T-helper 2 cell treated with Interferon-gamma antibody and Interleukin-4, amounts not matched to agents 5 μg/mL and 100 μg/mL, for 36 hours (primary cell): Measurements from ENCODE around the gene EMC1.
"Not testable (repeated sequence)": the region's sequence is repeated elsewhere in the genome, so short reads cannot be mapped to it uniquely, and the experiment has no call there.

ENCODE experiments used
- DNase-seq: peaks from one replicate; pipeline ENCODE4 v3.0.0; 2021; ENCODE audit warnings: low spot score
- H3K27ac Mint-ChIP-seq: one replicate; pipeline ENCODE4 v1.8.0; 2021; ENCODE audit warnings: mild to moderate bottlenecking, mixed read lengths
- H3K27me3 Mint-ChIP-seq: one replicate; pipeline ENCODE4 v1.8.0; 2021; ENCODE audit warnings: low read depth, mixed read lengths
- H3K36me3 Mint-ChIP-seq: one replicate; pipeline ENCODE4 v1.8.0; 2021; ENCODE audit warnings: low read depth, mixed read lengths
- H3K4me1 Mint-ChIP-seq: one replicate; pipeline ENCODE4 v1.8.0; 2021; ENCODE audit warnings: low read depth, mixed read lengths
- H3K4me3 Mint-ChIP-seq: one replicate; pipeline ENCODE4 v1.8.0; 2022; ENCODE audit warnings: mild to moderate bottlenecking, moderate library complexity, mixed read lengths
- H3K9me3 Mint-ChIP-seq: one replicate; pipeline ENCODE4 v1.8.0; 2021; ENCODE audit warnings: mixed read lengths

EMC1 gene

DNA sequence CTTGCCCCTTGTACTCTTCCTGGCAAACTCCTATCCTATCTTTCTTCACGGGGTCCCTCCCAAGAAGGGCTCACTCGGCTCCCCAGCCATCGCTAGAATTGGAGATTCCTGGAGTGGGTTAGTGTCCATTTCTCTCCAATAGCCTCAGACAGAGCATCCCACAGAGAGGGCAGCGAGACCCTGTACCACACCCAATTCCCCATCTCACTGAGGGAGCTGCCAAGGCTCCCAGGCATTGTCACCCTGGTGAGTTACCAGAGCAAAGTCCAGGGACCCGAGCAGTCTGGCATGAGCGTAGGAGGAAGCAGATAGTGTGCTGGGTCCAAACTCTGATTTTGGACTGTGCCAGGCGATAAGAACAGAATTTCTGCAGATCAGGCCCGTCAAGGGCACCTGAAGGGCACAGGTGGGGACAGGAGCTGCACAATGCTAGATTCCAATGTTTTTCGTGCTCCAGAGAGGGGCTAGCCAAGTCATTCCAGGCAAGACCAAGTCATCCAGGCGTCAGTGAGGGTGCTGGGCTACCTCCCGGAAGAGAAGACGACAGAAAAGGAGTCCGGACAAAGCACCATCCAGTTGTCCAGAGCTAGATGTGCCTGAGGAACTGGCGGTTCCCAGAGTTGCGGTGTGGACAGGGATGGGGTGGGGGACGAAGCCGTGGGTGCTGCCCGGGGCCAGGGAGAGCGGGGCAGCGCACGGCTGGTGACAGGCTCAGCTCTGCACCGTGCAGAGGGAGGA lies 22.0 kb upstream of the EMC1 start:
- DNase-seq: no peak
- Mint-ChIP-seq H3K27me3 (peaks cover 13% of the 10 kb centered on the region), H3K9me3 (no peaks in the 10 kb centered on the region), H3K4me3 (no peak overlapping the region), H3K4me1 (no peaks in the 10 kb centered on the region), H3K36me3 (peaks cover 3% of the 10 kb centered on the region), H3K27ac (no peak overlapping the region)

DNA sequence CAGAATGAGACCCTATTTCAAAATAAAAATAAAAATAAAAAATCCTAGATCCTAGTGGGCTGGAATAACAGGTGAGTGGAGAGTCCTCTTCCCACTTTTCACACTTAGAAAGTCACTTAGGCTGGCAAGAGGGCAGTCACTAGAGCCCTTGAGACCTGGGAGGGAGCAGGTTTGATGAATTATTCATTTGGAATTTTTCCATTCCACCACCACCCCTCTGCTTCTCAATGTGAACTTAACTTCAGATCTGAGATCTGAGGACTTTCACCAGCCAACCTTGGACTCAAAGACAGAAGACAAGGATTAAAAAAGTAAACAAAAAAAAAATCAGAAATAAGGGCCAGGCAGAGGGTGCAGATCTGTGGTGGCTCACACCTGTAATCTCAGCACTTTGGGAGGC lies 20.7 kb upstream of the EMC1 start:
- no peak overlapping the region for H3K4me3 Mint-ChIP-seq
- no peaks in the 10 kb centered on the region for H3K4me1 Mint-ChIP-seq
- peaks cover 3% of the 10 kb centered on the region for H3K36me3 Mint-ChIP-seq
- H3K27ac Mint-ChIP-seq: no peak overlapping the region
- no peak for DNase-seq
- peaks cover 13% of the 10 kb centered on the region for H3K27me3 Mint-ChIP-seq
- H3K9me3 Mint-ChIP-seq: no peaks in the 10 kb centered on the region

DNA sequence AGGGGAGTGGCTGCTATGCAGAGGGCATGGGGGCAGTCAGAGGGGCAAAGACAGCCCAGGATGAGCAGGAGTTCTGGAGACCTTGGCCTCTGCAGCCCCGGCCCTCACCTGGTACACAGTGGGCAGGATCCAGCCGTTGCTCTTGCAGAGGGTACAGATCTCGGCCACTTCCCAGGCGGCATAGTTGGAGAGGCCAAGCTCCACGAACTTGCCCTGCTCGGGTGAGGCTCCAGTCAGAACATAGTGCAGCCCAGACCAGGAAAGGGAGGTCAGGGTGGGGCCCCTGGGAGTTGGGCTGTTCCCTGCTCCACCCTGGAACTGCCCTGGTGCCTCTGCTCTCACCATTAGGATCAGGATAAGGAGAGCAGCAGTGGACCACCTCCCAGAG lies 19.0 kb upstream of the EMC1 start:
- not testable (repeated sequence) for H3K9me3 Mint-ChIP-seq, H3K27me3 Mint-ChIP-seq, H3K4me3 Mint-ChIP-seq, DNase-seq, H3K4me1 Mint-ChIP-seq, H3K36me3 Mint-ChIP-seq, H3K27ac Mint-ChIP-seq

DNA sequence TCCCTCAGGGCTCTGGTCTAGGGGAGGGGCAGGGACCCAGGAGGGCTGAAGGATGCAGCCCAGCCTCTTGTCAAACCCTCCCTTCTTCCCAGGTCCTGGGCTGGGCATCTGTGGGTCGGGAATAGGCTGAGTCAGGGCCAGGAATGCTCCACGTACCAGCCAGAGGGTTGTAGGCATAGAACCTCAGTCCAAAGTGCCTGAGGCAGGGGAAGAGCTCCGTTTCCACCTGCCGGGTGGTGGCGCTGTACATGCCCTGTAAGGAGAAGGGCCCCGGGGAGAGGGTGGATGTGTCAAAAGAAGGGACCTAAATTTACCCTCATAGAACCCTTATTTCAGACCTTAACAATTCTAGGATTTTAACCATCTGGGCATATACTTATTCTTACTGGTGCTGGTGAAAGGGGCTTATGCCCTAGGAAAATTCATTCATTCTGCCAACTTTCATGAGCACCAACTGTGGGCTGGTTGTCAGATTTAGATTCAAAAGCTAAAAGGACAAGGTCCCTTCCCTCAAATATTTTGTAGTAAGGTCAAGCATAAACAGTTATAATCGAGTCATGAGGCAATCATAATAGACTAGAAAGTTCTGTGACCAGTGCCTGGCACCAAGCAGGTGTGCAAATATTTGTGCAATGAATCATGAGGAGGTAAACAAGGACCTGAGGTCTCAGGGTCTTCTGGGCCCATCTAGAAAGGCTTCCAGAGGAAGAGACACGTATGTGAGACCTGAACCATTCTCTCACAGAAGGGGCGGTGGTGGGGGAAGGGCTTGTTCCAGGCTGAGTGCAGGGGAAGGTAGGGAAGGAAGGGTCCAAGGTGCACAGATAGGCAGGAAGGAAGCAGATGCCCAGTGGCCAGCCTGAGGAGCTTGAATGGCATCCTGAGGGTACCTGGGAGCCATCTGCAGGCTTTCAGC lies 18.4 kb upstream of the EMC1 start:
- not testable (repeated sequence) for H3K4me1 Mint-ChIP-seq, H3K27ac Mint-ChIP-seq

DNA sequence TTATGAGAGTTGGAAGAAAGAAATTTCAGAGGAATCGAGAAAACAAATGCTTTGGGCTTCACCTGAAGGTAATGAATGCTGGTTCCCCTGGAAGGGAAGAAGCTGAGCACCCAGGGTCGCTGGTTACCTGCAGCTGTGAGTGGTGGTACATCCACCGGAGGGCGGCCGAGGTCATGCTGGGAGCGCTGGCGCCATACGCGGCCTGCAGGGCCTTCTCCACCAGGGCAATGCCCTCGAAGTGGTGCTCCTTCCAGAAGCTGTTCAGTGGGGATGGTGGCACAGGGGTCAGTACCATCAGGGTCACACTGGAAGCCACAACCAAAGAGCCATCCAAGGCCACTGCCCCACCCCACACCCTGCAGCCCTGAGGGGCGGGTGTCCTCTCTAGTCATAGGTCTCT lies 17.1 kb upstream of the EMC1 start:
- no peak for DNase-seq
- H3K9me3 Mint-ChIP-seq: no peaks in the 10 kb centered on the region
- H3K27ac Mint-ChIP-seq: no peak overlapping the region
- H3K36me3 Mint-ChIP-seq: no peaks in the 10 kb centered on the region
- peaks cover 4% of the 10 kb centered on the region for H3K27me3 Mint-ChIP-seq
- H3K4me3 Mint-ChIP-seq: no peak overlapping the region
- H3K4me1 Mint-ChIP-seq: no peaks in the 10 kb centered on the region

More for the DNA sequence above, 18.4 kb upstream of the EMC1 start:
- DNase-seq, H3K36me3 Mint-ChIP-seq, H3K9me3 Mint-ChIP-seq, H3K4me3 Mint-ChIP-seq, H3K27me3 Mint-ChIP-seq: not testable (repeated sequence)

DNA sequence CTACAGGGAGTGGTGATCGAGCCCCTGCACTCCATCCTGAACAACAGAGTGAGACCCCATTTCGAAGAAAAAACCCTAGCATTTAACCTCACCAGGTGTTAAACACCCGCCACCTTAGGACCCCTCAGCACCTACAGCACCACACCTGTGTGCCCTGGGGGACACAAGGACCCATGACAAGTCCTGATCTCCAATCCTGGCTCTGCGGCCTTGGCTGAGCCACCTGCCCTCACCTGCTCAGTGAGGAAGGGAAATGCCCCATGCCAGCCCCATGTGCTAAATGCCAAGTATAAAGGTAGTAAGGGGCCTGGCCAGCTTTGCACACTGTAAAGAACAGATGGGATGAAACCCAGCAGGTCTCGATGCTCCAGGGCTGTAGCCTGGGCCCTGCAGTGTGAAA lies 11.4 kb upstream of the EMC1 start:
- Mint-ChIP-seq H3K27ac (no peak overlapping the region), H3K4me3 (no peak overlapping the region), H3K9me3 (no peaks in the 10 kb centered on the region), H3K27me3 (no peaks in the 10 kb centered on the region), H3K36me3 (peaks cover 10% of the 10 kb centered on the region), H3K4me1 (no peaks in the 10 kb centered on the region)
- no peak for DNase-seq

DNA sequence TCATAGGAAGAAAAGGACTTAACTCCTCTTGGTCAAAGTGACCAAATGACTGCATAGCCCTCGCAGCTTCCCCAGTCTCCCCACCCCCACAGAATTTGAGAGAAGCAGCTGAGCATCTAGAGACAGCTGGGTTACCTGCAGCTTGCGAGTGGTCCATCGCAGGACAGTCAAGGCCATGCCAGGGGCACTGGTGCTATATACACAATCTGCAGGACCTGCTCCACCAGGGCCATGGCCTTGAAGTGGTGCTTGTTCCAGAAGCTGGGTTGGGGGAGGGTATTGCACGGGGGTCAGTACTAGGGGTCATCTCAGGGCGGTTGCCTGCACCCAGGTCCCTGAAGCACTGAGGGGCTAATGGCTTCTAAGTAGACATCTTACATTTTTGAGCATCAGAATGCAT lies 10.7 kb upstream of the EMC1 start:
- no peaks in the 10 kb centered on the region for H3K27me3 Mint-ChIP-seq
- H3K36me3 Mint-ChIP-seq: peaks cover 15% of the 10 kb centered on the region
- DNase-seq: no peak
- no peaks in the 10 kb centered on the region for H3K9me3 Mint-ChIP-seq
- H3K4me1 Mint-ChIP-seq: peaks cover 2% of the 10 kb centered on the region
- no peak overlapping the region for H3K4me3 Mint-ChIP-seq
- H3K27ac Mint-ChIP-seq: no peak overlapping the region

DNA sequence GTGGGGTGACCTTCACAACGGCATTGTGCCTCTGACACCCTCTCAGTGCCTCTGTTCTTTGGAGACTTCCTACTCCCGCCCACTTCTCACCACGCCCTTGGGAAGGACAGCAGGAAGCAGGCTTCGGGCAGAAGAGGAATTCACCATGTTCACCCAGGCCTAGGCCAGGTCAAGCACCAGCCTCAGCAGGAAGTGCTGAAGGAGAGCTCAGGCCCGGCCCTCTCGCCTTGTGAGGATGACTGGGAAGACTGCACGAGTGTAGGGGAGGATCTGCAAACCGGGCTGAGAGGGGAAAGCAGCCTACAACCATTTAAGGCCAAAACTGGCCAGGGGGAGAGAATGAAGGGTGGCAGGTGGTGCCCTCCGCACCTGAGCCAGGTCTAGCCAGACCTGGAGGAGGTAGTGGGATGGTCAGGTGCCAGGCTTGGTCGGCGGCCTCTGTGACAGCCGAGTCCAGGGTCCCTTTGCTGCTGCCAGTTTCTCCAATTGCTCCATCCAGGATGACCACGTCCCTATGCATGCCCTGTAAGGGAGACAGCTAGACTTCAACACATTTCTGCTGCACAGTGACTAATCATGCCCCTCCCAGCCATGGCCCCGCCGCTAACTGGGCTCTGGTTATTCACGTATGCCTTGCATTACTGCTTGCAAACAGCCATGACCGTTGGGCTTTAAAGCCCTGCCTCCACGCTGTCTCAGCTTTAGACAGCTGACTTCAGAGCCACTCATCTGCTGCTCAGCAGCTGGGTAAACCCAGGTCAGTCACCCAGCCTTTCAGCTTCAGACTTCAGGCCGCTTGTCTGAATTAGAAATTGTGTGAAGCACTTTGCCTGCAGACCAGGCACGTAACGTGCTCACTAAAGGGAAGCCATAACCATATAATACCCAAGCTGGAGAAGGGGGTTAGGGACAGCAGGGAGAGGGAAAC lies 9.2 kb upstream of the EMC1 start:
- H3K4me1 Mint-ChIP-seq: peaks cover 3% of the 10 kb centered on the region
- no peak for DNase-seq
- H3K9me3 Mint-ChIP-seq: no peaks in the 10 kb centered on the region
- no peak overlapping the region for H3K27ac Mint-ChIP-seq
- no peaks in the 10 kb centered on the region for H3K27me3 Mint-ChIP-seq
- H3K4me3 Mint-ChIP-seq: no peak overlapping the region
- H3K36me3 Mint-ChIP-seq: peaks cover 25% of the 10 kb centered on the region

DNA sequence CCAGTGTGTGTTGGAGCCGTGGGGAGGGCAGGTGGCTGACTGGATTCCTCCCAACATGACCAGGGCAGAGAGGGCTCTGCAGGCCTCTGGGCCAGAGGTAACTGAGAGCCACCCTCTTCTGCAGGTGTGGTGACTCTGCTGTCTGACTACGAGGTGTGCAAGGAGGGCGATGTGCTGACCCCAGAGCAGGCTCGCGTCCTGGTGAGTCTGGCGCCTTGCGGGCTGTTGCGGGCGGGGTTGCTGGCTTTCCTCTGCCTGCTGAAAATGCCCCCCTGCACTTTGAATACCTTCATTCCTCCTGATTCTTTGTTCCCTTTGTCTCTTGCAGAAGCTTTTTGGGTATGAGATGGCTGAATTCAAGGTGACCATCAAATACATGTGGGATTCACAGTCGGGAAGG lies 7.0 kb upstream of the EMC1 start:
- Mint-ChIP-seq H3K4me1 (peaks cover 4% of the 10 kb centered on the region), H3K27me3 (no peaks in the 10 kb centered on the region), H3K4me3 (no peak overlapping the region), H3K27ac (no peak overlapping the region), H3K36me3 (peaks cover 30% of the 10 kb centered on the region), H3K9me3 (no peaks in the 10 kb centered on the region)
- no peak for DNase-seq

DNA sequence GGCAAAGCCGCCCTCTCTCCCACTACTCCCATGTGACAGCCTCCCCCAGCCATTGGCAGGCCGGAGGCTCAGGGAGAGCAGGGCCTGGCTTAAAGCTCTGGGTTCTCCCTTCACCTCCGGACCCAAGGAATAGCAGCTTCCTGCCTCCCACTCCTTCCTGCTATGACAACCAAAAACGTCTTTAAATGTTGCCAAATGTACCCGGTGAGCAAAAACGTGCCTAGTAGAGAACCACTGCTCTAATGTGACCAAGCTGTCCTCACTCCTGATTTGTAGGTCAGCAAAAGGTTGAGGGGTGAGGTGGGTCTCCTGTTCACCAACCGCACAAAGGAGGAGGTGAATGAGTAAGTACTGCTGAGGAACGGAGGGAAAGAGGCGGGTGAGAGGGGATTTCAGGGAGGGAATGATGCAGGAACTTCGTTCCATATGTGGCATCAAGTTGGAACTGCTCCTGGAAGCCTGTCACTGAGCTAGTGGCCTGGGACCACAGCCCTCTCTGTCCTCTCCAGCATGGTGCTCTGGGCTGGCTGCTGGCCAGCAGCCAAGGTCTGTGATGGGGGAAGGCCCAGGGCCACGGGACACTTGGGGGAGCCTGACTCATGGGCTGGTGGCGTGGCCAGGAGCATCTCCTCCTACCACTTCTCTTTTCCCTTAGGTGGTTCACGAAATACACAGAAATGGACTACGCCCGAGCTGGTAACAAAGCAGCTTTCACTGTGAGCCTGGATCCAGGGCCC lies 6.0 kb upstream of the EMC1 start:
- Mint-ChIP-seq H3K4me1 (peaks cover 9% of the 10 kb centered on the region), H3K27ac (peak overlapping the region; percentile 57), H3K4me3 (no peak overlapping the region), H3K36me3 (peaks cover 30% of the 10 kb centered on the region), H3K27me3 (no peaks in the 10 kb centered on the region), H3K9me3 (no peaks in the 10 kb centered on the region)
- peak; percentile 32 for DNase-seq

DNA sequence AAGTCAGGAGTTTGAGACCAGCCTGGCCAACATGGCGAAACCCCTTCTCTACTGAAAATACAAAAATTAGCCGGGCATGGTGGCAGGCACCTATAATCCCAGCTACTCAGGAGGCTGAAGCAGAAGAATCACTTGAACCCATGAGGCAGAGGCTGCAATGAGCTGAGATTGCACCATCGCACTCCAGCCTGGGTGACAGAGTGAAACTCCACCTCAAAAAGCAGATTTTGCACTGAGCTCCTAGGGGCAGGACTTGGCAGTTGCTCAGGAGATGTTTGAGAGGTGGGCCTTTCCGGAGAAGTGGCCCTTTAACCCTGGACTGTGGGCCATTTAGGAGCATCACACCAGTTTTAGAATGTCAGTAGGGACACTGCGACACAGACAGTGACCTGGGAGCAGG lies 5.0 kb upstream of the EMC1 start:
- not testable (repeated sequence) for H3K4me1 Mint-ChIP-seq, H3K27ac Mint-ChIP-seq, H3K4me3 Mint-ChIP-seq, H3K9me3 Mint-ChIP-seq, H3K27me3 Mint-ChIP-seq, DNase-seq
- H3K36me3 Mint-ChIP-seq: peaks cover 32% of the 10 kb centered on the region

DNA sequence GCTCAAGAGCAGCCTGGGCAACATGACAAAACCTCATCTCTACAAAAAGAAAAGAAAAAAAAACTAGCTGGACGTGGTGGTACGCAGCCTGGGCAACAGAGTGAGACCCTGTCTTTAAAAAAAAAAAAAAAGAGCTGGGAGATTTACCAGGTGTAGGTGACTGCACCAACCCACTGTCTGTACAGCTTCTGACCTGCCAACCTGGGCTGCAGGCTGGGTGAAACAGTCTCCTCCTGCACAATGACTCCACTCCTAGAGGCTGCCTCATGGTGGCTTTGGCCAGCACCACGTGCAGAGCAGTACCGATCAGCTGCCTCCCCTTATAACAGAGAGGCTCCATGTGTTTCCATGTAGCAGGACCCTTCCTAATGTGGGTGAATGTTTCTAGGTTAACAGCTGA lies 4.0 kb upstream of the EMC1 start:
- Mint-ChIP-seq H3K36me3 (peaks cover 32% of the 10 kb centered on the region), H3K27ac (no peak overlapping the region)

DNA sequence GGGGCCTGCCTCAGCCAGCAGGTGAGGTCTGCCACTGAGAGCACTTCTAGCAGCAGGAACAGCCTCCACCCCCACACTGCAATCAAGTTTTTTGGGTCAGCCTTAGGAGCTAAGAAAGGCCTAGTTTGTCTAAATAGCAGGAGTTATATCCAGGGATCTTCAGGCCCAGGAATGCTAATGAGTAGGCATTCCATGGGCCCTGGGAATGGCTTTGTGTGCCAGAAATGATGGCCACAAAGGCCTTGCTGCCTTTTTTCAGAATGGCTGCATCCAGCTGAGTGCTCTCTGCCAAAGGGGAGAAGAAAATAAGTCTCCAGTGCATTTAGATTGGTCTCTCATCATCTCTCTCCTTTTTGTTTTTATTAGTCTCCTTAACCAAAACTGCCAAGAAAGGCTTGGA lies 3.1 kb upstream of the EMC1 start:
- Mint-ChIP-seq H3K27me3 (no peaks in the 10 kb centered on the region), H3K9me3 (no peaks in the 10 kb centered on the region), H3K27ac (no peak overlapping the region), H3K4me1 (peaks cover 16% of the 10 kb centered on the region), H3K4me3 (no peak overlapping the region), H3K36me3 (peaks cover 27% of the 10 kb centered on the region)
- no peak for DNase-seq

More for the DNA sequence above, 4.0 kb upstream of the EMC1 start:
- Mint-ChIP-seq H3K4me3 (no peak overlapping the region), H3K9me3 (no peaks in the 10 kb centered on the region), H3K4me1 (peaks cover 13% of the 10 kb centered on the region), H3K27me3 (no peaks in the 10 kb centered on the region)
- DNase-seq: no peak
